ENCODE data around the gene KLC1.

Gene KLC1

DNA sequence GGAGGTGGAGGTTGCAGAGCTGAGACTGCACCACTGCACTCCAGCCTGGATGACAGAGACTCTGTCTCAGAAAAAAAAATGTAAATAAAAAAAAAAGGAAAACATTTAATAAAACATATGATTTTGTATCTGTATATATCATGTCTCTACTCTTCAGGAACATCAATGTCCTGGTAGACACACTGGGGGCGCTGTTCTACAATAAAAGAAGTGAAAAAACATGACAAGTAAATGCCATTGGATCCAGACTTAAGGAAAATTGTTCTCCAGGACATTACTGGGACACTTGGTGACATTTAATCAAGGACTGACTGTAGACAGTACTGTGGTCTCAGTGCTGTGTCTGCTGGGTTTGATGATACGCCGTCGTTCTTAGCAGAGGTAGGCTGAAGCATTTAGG is 15.5 kb upstream of the KLC1 start:
- in situ Hi-C loops (cut with MboI; ENCODE audit: low sequenced_read_pairs, unreplicated experiment): no loop called here

DNA sequence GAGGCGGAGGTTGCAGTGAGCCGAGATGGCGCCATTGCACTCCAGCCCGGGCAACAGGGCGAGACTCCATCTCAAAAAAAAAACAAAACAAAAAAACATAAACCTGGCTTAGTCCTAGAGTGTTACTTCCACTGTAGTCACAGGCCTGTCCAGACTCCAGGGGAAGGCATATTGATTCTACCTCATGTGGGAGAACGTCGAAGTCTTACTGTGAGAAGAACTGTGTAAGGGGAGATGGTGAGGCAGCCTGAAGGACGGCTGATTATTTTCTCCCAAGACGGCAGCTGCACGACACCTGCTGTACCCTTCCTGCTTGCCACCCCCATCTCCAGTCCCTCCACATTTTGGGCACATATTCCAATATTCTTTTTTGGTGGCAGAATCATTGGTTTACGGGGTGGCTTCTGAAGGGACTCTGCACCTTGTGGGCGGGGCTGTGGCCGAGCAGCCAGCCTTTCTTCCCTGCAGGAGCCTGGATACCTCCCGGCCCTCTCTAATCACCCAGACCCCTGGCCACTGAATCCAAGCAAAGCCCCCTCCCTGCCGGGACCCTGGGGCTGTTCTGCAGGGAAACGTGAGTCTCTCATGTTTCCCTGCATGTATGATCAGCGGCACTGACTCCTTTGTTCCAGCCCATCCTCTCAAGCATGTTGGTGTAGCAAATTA is 12.2 kb upstream of the KLC1 start:
- in situ Hi-C loops (cut with MboI; ENCODE audit: low sequenced_read_pairs, unreplicated experiment): no loop called here
- TF ChIP-seq, protein P1, sequence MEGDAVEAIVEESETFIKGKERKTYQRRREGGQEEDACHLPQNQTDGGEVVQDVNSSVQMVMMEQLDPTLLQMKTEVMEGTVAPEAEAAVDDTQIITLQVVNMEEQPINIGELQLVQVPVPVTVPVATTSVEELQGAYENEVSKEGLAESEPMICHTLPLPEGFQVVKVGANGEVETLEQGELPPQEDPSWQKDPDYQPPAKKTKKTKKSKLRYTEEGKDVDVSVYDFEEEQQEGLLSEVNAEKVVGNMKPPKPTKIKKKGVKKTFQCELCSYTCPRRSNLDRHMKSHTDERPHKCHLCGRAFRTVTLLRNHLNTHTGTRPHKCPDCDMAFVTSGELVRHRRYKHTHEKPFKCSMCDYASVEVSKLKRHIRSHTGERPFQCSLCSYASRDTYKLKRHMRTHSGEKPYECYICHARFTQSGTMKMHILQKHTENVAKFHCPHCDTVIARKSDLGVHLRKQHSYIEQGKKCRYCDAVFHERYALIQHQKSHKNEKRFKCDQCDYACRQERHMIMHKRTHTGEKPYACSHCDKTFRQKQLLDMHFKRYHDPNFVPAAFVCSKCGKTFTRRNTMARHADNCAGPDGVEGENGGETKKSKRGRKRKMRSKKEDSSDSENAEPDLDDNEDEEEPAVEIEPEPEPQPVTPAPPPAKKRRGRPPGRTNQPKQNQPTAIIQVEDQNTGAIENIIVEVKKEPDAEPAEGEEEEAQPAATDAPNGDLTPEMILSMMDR (IDR thresholded peaks at IDR 0.05; ENCODE audit: borderline replicate concordance, control extremely low read depth, extremely low read depth, insufficient read depth, missing control alignments): no peak
- no peak for DNase-seq (ENCODE audit: low spot score)

More for the DNA sequence above, 15.5 kb upstream of the KLC1 start:
- DNase-seq (ENCODE audit: low spot score): no peak
- TF ChIP-seq, protein P1 (IDR thresholded peaks at IDR 0.05; ENCODE audit: borderline replicate concordance, control extremely low read depth, extremely low read depth, insufficient read depth, missing control alignments): no peak

DNA sequence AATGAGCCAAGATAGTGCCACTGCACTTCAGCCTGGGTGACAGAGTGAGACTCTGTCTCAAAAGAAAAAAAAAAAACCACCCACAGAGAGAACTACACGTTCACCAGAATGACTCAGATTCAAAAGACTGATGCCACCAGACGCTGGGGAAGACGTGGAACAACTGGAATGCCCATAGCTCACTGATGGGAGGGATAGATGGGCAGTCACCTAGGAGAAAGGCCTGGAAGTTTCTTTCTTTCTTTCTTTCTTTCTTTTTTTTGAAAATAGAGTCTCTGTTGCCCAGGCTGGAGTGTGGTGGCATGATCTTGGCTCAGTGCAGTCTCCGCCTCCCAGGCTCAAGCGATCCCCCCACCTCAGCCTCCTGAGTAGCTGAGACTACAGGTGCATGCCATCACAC is 10.0 kb upstream of the KLC1 start:
- no peak for DNase-seq (ENCODE audit: low spot score)
- in situ Hi-C loops (cut with MboI; ENCODE audit: low sequenced_read_pairs, unreplicated experiment): no loop called here
- TF ChIP-seq, protein P1 (IDR thresholded peaks at IDR 0.05; ENCODE audit: borderline replicate concordance, control extremely low read depth, extremely low read depth, insufficient read depth, missing control alignments): no peak

DNA sequence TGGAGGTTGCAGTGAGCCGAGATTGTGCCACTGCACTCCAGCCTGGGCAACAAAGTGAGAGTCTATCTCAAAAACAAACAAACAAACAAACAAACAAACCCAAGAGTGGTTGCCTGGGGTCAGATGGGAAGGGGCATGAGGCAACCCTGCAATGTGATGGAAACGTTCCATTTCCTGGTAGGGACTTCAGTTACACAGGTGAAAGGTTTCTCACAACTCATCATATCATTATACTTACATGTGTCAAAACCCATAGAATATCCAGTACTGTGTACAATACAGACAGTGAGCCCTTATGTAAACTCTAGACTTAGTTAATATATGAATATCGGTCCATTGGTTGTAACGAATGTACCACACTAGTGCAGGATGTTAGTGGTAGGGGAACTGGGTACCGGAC is 7.2 kb upstream of the KLC1 start:
- TF ChIP-seq, protein P1 (IDR thresholded peaks at IDR 0.05; ENCODE audit: borderline replicate concordance, control extremely low read depth, extremely low read depth, insufficient read depth, missing control alignments): no peak
- in situ Hi-C loops (cut with MboI; ENCODE audit: low sequenced_read_pairs, unreplicated experiment): no loop called here
- DNase-seq (ENCODE audit: low spot score): no peak

DNA sequence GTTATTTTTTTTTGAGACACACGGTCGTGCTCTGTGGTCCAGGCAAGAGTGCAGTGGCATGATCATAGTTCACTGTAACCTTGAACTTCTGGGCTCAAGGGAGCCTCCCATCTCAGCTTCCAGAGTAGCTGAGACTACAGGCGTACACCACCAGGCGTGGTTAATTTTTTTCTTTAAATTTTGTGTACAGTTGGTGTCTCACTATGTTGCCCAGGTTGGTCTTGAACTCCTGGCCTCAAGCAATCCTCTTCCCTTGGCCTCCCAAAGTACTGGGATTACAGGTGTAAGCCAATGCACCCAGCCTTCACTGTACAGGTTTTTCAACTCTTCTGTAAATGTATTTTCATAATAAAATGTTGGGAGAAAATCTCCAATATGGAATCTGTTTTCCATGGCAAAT is 5.7 kb upstream of the KLC1 start:
- no peak for DNase-seq (ENCODE audit: low spot score)
- TF ChIP-seq, protein P1 (IDR thresholded peaks at IDR 0.05; ENCODE audit: borderline replicate concordance, control extremely low read depth, extremely low read depth, insufficient read depth, missing control alignments): no peak
- in situ Hi-C loops (cut with MboI; ENCODE audit: low sequenced_read_pairs, unreplicated experiment): no loop called here

DNA sequence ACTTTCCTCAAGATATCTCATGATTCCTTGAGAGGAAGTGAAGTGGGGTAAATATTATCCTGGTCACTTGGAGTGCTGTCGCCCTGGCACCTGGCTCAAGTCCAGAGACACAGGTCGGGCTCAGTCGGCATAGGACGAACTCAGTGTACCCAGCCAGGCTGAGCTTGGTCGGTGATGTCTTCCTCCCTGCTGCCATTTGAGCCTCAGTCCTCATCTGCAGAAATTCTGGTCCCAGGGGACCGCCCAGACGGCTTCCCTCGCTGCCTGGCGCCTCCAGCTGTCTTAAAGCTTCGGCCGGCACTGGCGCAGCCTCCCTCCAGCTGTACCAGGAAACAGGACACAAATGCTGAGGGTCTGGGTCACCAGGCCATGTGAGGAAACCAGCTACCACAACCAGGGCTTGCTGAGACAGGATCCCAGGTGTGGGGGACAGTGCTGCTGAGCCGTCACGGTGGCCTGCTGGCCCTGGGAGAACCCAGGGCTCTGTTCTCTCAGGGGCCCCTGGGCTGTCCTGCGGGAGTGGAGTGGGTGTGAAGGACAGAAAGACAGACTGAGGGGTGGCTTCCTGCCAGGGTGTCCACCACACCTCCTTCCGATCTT is 5.0 kb upstream of the KLC1 start:
- in situ Hi-C loops (cut with MboI; ENCODE audit: low sequenced_read_pairs, unreplicated experiment): no loop called here
- DNase-seq (ENCODE audit: low spot score): no peak
- TF ChIP-seq, protein P1 (IDR thresholded peaks at IDR 0.05; ENCODE audit: borderline replicate concordance, control extremely low read depth, extremely low read depth, insufficient read depth, missing control alignments): no peak
